Keratinocyte (primary cell): ENCODE data around the gene EPHB1. TPM values are rescaled to one million over a fixed set of nuclear protein-coding genes. Genes with fewer than 3 reads are reported as not detected.

Experiments
- DNase-seq: peaks from one replicate; pipeline ENCODE4 v3.0.0-alpha.2; 2011; ENCODE audit warnings: low read depth, missing footprints, low spot score
- FAIRE-seq: peaks from 2 replicates; lab custom pipeline; 2011; peaks lifted over from hg19 to GRCh38; lab: Jason Lieb, UNC
- H2AFZ ChIP-seq: 2 replicates; pipeline ENCODE4 v1.6.0; 2012; ENCODE audit warnings: low read length, control low read depth, inconsistent platforms; ENCODE audit not compliant: control insufficient read depth
- H3K27ac ChIP-seq: 2 replicates; pipeline ENCODE4 v1.5.1; 2011; ENCODE audit warnings: low read length; ENCODE audit not compliant: control insufficient read depth, insufficient read depth
- H3K27me3 ChIP-seq: 3 replicates; pipeline ENCODE4 v1.6.0; 2011; ENCODE audit warnings: low read length; ENCODE audit not compliant: control insufficient read depth, insufficient read depth; ENCODE audit errors: extremely low read depth
- H3K36me3 ChIP-seq, 2 experiments: 2 replicates in 1 of 2; 3 replicates in 1 of 2; pipeline ENCODE4 v1.5.1; 2011; ENCODE audit warnings: low read length in 2 of 2, mild to moderate bottlenecking in 1 of 2; ENCODE audit not compliant: control insufficient read depth in 2 of 2, insufficient read depth in 2 of 2; ENCODE audit errors: extremely low read depth in 1 of 2
- H3K4me1 ChIP-seq: 3 replicates; pipeline ENCODE4 v1.5.1; 2011; ENCODE audit warnings: low read length; ENCODE audit not compliant: control insufficient read depth, insufficient read depth; ENCODE audit errors: extremely low read depth
- H3K4me2 ChIP-seq: 3 replicates; pipeline ENCODE4 v1.6.0; 2011; ENCODE audit warnings: low read depth, low read length; ENCODE audit not compliant: control insufficient read depth, insufficient read depth; ENCODE audit errors: extremely low read depth
- H3K4me3 ChIP-seq, 3 experiments: fragments of 200-600 bp in 1 of 3; sonication (generic) in 1 of 3; 2 replicates in 2 of 3; 3 replicates in 1 of 3; pipeline ENCODE4 v1.5.1; 2011 to 2016; ENCODE audit warnings: low read length in 3 of 3, mild to moderate bottlenecking in 3 of 3, control low read depth in 2 of 3, inconsistent platforms in 1 of 3, low read depth in 1 of 3, mixed read lengths in 1 of 3, mixed run types in 1 of 3, moderate library complexity in 1 of 3; ENCODE audit not compliant: control insufficient read depth in 2 of 3, insufficient read depth in 2 of 3; ENCODE audit errors: extremely low read depth in 1 of 3
- H3K79me2 ChIP-seq: 2 replicates; pipeline ENCODE4 v1.6.0; 2012; ENCODE audit warnings: low read length; ENCODE audit not compliant: control insufficient read depth, insufficient read depth
- H3K9ac ChIP-seq: 3 replicates; pipeline ENCODE4 v1.6.0; 2011; ENCODE audit warnings: low read length; ENCODE audit not compliant: control insufficient read depth, insufficient read depth; ENCODE audit errors: extremely low read depth
- H3K9me1 ChIP-seq: 3 replicates; pipeline ENCODE4 v1.6.0; 2011; ENCODE audit warnings: low read length; ENCODE audit not compliant: control insufficient read depth, insufficient read depth; ENCODE audit errors: extremely low read depth
- H3K9me3 ChIP-seq: 2 replicates; pipeline ENCODE4 v1.5.1; 2012; ENCODE audit warnings: low read depth, low read length; ENCODE audit not compliant: control insufficient read depth
- H4K20me1 ChIP-seq: 3 replicates; pipeline ENCODE4 v1.6.0; 2011; ENCODE audit warnings: low read length; ENCODE audit not compliant: control insufficient read depth, insufficient read depth; ENCODE audit errors: extremely low read depth
- CTCF ChIP-seq, 3 experiments: IDR thresholded peaks in 1 of 3; conservative IDR thresholded peaks in 1 of 3; optimal IDR thresholded peaks in 1 of 3; 2 replicates in 2 of 3; 3 replicates in 1 of 3; pipeline versions ENCODE3 to v1.5.1; 2011; ENCODE audit warnings: low read length in 3 of 3, mild to moderate bottlenecking in 3 of 3, moderate library complexity in 2 of 3, control low read depth in 1 of 3, inconsistent platforms in 1 of 3; ENCODE audit not compliant: insufficient read depth in 2 of 3; ENCODE audit errors: extremely low read depth in 1 of 3
- EZH2 ChIP-seq: IDR thresholded peaks from one replicate; pipeline ENCODE4 v1.6.1; 2012; ENCODE audit warnings: inconsistent platforms, mild to moderate bottlenecking, low read length, moderate library complexity
- dilution Hi-C: fragments of 300-500 bp; cut with MboI; formaldehyde crosslinking; loops from one replicate; pipeline ENCODE4 v1.7.0; 2020; ENCODE audit warnings: low sequenced_read_pairs; ENCODE audit not compliant: extremely low pct_ligation_motif_present
- polyA plus RNA-seq, 5 experiments: library from polyadenylated mRNA; depleted of rRNA in 3 of 5; stranded (reverse) in 3 of 5; stranded (forward) in 1 of 5; unstranded in 1 of 5; fragments of >200 nt; gene quantifications; 1 replicate in 1 of 5; 2 replicates in 3 of 5; 3 replicates in 1 of 5; pipeline versions ENCODE4 v1.2.1 to v1.2.3, GENCODE V29; 2011 to 2012; ENCODE audit warnings: missing spikeins in 2 of 5, low read depth in 1 of 5, low replicate concordance in 1 of 5

The EPHB1 gene
- polyA plus RNA-seq, 1 donor (not counting 4 experiments of a cell fraction or from before 2014, with no cell fraction given), result 0.01 TPM

GRCh38 chr3:134850761-134851160 lies 55.7 kb downstream of the EPHB1 start:
- H3K4me3 ChIP-seq, result no peak overlapping the region
- no peaks in the 10 kb centered on the region for H3K9me3 ChIP-seq
- TF ChIP-seq CTCF (optimal IDR thresholded peaks at IDR 0.05 in 1 of 3, IDR thresholded peaks at IDR 0.05 in 1 of 3, conservative IDR thresholded peaks at IDR 0.05 in 1 of 3; ENCODE audit: extremely low read depth in 1 of 3, insufficient read depth in 2 of 3, low read length in 3 of 3) (no peak), EZH2 (no peak)
- H3K9me1 ChIP-seq, result no peaks in the 10 kb centered on the region
- no peaks in the 10 kb centered on the region for H3K27me3 ChIP-seq
- dilution Hi-C loops, result no loop called here
- no peak overlapping the region for H3K9ac ChIP-seq
- FAIRE-seq, result no peak
- no peaks in the 10 kb centered on the region for H3K4me1 ChIP-seq
- no peak for DNase-seq
- no peak overlapping the region for H2AFZ ChIP-seq
- no peaks in the 10 kb centered on the region for H3K36me3 ChIP-seq
- no peaks in the 10 kb centered on the region for H3K79me2 ChIP-seq
- no peaks in the 10 kb centered on the region for H4K20me1 ChIP-seq
- H3K27ac ChIP-seq, result no peak overlapping the region
- H3K4me2 ChIP-seq, result no peak overlapping the region

GRCh38 chr3:134852132-134852531 lies 57.1 kb downstream of the EPHB1 start:
- DNase-seq (no peak), FAIRE-seq (no peak)
- Histone ChIP-seq H3K27ac (no peak overlapping the region), H3K9me1 (no peaks in the 10 kb centered on the region), H4K20me1 (no peaks in the 10 kb centered on the region), H2AFZ (no peak overlapping the region), H3K79me2 (no peaks in the 10 kb centered on the region), H3K27me3 (no peaks in the 10 kb centered on the region), H3K36me3 (no peaks in the 10 kb centered on the region), H3K4me2 (no peak overlapping the region), H3K9me3 (no peaks in the 10 kb centered on the region), H3K9ac (no peak overlapping the region), H3K4me1 (no peaks in the 10 kb centered on the region), H3K4me3 (no peak overlapping the region)
- dilution Hi-C loops, result no loop called here
- TF ChIP-seq CTCF (optimal IDR thresholded peaks at IDR 0.05 in 1 of 3, IDR thresholded peaks at IDR 0.05 in 1 of 3, conservative IDR thresholded peaks at IDR 0.05 in 1 of 3; ENCODE audit: extremely low read depth in 1 of 3, insufficient read depth in 2 of 3, low read length in 3 of 3) (no peak), EZH2 (no peak)
